HL-60 (cell line): ENCODE results near the gene DNAH6.

ENCODE experiments used
- CTCF ChIP-seq: IDR thresholded peaks from one replicate; pipeline ENCODE4 v1.5.1; 2011; ENCODE audit warnings: low read length, control low read depth, inconsistent platforms; ENCODE audit not compliant: insufficient read depth
- POLR2AphosphoS5 ChIP-seq: IDR thresholded peaks from 2 replicates; pipeline ENCODE4 v1.6.1; 2012; ENCODE audit warnings: low read depth
- REST ChIP-seq: IDR thresholded peaks from 2 replicates; pipeline ENCODE4 v1.6.1; 2012; ENCODE audit warnings: low read depth; ENCODE audit not compliant: insufficient replicate concordance
- SPI1 ChIP-seq: IDR thresholded peaks from 2 replicates; pipeline ENCODE4 v1.6.1; 2012; ENCODE audit warnings: low read depth, mild to moderate bottlenecking, borderline replicate concordance

- TF ChIP-seq SPI1 (no peak), CTCF (no peak), POLR2AphosphoS5 (no peak), REST (no peak)
Observed at GRCh38 chr2:84613082-84613481, 96.8 kb downstream of the DNAH6 start.
